Measurements from ENCODE around the gene FOXJ3. TPM values are rescaled to one million over a fixed set of nuclear protein-coding genes. Genes with fewer than 3 reads are reported as not detected.
A peak's percentile ranks its signal among the peaks of the same experiment; 100 is the strongest.

The FOXJ3 gene
- total and polyA plus RNA-seq, 2 of the 13 experiments (the other 11 are each of a cell fraction or from before 2014, with no cell fraction given) = 16.6 to 48.5 TPM

- TF ChIP-seq GATAD1 (CRISPR knock-in tag; IDR thresholded peaks at IDR 0.05) (no peak), IRF2 (CRISPR knock-in tag; IDR thresholded peaks at IDR 0.05) (no peak), SP4 (CRISPR knock-in tag; IDR thresholded peaks at IDR 0.05) (no peak), ZSCAN20 (CRISPR knock-in tag; IDR thresholded peaks at IDR 0.05; ENCODE audit: borderline replicate concordance) (no peak), FOXO1 (CRISPR knock-in tag; IDR thresholded peaks at IDR 0.05) (peak; percentile 16; the same call in 1 of the 2 replicates), KMT2B (CRISPR knock-in tag; IDR thresholded peaks at IDR 0.05) (0 out of 2 replicates have a peak, but pooled peaks have one; percentile 24), NCOA2 (CRISPR knock-in tag; IDR thresholded peaks at IDR 0.05) (peak; percentile 50; the same call in 1 of the 2 replicates), ZNF678 (CRISPR knock-in tag; IDR thresholded peaks at IDR 0.05) (no peak), ZNF572 (CRISPR knock-in tag; IDR thresholded peaks at IDR 0.05) (no peak), POGK (CRISPR knock-in tag; conservative IDR thresholded peaks at IDR 0.05) (no peak), ZNF383 (CRISPR knock-in tag; IDR thresholded peaks at IDR 0.05; ENCODE audit: borderline replicate concordance) (no peak), SETDB1 (CRISPR knock-in tag; IDR thresholded peaks at IDR 0.05; ENCODE audit: borderline replicate concordance) (no peak), ZNF770 (CRISPR knock-in tag; IDR thresholded peaks at IDR 0.05) (no peak), MLXIP (CRISPR knock-in tag; IDR thresholded peaks at IDR 0.05; ENCODE audit: borderline replicate concordance) (no peak), NFATC3 (CRISPR knock-in tag; IDR thresholded peaks at IDR 0.05) (no peak), ZIK1 (CRISPR knock-in tag; IDR thresholded peaks at IDR 0.05; ENCODE audit: borderline replicate concordance, low read depth) (no peak), ZNF772 (CRISPR knock-in tag; IDR thresholded peaks at IDR 0.05) (no peak), MAFG (CRISPR knock-in tag; IDR thresholded peaks at IDR 0.05) (no peak)
- TF ChIP-seq, protein P1, sequence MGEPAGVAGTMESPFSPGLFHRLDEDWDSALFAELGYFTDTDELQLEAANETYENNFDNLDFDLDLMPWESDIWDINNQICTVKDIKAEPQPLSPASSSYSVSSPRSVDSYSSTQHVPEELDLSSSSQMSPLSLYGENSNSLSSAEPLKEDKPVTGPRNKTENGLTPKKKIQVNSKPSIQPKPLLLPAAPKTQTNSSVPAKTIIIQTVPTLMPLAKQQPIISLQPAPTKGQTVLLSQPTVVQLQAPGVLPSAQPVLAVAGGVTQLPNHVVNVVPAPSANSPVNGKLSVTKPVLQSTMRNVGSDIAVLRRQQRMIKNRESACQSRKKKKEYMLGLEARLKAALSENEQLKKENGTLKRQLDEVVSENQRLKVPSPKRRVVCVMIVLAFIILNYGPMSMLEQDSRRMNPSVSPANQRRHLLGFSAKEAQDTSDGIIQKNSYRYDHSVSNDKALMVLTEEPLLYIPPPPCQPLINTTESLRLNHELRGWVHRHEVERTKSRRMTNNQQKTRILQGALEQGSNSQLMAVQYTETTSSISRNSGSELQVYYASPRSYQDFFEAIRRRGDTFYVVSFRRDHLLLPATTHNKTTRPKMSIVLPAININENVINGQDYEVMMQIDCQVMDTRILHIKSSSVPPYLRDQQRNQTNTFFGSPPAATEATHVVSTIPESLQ (CRISPR knock-in tag; conservative IDR thresholded peaks at IDR 0.05) = no peak
- TF ChIP-seq, protein P2, sequence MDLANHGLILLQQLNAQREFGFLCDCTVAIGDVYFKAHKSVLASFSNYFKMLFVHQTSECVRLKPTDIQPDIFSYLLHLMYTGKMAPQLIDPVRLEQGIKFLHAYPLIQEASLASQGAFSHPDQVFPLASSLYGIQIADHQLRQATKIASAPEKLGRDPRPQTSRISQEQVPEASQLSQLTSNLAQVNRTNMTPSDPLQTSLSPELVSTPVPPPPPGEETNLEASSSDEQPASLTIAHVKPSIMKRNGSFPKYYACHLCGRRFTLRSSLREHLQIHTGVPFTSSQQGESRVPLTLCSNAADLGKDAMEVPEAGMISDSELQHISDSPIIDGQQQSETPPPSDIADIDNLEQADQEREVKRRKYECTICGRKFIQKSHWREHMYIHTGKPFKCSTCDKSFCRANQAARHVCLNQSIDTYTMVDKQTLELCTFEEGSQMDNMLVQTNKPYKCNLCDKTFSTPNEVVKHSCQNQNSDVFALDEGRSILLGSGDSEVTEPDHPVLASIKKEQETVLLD (CRISPR knock-in tag; IDR thresholded peaks at IDR 0.05; ENCODE audit: low read depth) = no peak
These were observed 15.1 kb downstream of the FOXJ3 start (continued) for GRCh38 chr1:42319871-42320484.
